HG02973 (cell line): Measurements from ENCODE around the gene VAMP3.
A peak's percentile ranks its signal among the peaks of the same experiment; 100 is the strongest.
"Not testable (repeated sequence)": the region's sequence is repeated elsewhere in the genome, so short reads cannot be mapped to it uniquely, and the experiment has no call there.

Experiments used
- ATAC-seq: cut with Tn5 transposase; IDR thresholded peaks from one replicate; pipeline ENCODE4 v1.9.1; 2021; ENCODE audit warnings: moderate library complexity; ENCODE audit not compliant: unreplicated experiment

Gene VAMP3

DNA sequence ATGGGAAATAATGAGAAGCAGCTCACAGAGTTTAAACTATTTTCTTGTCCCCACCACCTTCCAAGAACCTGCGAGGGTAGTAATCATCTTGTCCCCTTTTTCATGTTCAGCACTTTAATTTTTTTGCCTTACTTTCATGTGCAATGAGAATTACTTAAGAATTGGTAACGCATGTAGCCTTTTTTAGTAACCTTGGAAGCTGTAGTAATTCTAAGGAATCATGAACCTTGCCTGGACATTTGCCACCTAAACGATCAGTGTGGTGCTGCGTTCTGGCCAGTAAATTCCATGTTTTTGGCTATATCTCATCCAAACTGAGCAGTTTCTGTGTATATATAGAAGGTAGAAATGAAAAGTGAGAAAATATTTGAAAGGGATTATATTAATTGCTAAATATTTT, 3.9 kb upstream of the VAMP3 start:
- no peak for ATAC-seq

DNA sequence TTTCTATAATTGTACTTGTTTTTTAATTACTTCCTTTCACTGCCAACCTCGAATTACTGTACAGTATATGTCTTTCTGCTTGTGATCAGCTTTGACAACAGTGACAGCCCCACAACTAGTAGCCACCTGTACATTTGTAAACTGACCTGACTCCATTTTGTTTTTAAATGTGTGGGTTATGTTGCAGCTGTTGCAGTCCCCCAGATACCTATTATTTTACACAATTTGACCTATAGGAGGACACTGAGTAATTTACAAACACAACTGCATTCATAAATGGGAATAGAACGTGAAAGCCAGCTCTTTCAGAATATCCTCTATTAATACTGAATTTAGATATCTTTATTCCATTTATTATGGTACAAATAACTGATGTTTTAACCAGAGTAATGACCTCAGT, 2.5 kb upstream of the VAMP3 start:
- no peak for ATAC-seq

DNA sequence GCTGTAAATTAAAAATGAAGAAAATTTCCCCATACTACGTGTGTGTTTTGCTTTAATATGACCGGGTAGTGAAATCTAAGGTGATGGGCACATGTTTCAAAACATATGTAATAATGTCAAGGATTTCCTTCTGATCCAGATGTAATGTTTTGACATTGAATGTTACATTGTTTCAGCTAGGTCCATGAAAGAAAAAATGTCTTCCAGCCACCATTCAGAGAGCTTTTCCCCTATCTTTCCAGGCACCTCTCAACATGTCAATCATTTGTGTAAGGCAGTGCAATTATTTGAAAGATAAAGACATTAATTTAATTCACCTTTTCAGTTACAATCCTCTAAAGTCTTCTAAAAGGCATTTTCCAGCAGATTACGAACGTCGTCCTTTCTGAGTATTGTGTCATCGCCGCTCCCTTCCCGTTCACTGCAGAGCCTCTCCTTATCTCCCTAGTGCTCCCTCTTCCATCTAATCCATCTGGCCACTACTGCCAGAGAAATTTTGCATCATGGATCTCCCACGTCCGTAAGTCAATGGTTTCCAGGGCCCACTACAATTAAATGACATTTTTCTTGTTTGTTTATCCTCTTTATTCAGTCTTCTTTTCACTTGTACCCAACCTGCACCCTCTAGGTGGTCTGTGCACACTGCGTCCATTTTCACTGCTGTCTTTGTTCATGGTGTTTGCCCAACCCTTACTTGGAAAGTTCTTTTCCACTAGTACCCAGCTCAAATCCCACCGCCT, 1.3 kb upstream of the VAMP3 start:
- no peak for ATAC-seq

DNA sequence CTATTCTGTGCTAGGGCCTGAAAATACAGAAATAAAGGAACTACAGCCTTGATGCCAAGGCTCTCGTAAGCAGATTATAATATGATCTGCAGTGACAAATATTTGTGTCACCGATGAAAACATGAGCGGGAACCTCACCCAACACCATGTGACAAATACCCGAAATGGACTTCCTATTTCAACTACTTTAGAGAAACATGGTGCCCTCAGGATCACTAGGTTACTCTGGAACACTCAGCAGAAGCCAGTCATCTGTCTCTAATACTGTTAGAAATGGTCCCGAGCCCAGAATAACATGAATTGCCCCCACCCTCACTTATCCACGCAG, 463 bp upstream of the VAMP3 start:
- ATAC-seq = peak; percentile 12

DNA sequence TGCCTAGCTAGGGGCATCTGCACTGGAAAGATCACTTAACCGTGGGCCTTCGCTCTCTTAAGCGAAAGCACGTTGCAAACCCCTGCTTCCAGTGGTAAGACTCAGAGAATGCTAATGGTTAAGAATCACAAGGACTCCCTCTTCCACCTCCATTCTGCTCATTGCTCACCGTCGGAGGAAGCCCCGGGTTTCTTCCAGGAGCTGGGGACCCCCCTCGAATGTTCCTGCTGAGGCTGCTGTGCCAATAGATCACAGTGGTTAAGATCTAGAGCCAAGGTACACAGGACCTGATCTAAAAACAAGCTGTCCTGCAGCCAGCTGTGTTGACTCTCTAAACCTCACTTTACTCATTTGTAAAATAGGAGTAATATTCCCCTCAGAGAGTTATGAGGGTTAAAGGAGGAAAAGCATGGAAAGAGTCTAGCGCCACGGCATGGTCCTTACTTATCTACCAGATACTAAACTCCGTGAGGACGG, 765 bp downstream of the VAMP3 start:
- peak; percentile 8 for ATAC-seq

DNA sequence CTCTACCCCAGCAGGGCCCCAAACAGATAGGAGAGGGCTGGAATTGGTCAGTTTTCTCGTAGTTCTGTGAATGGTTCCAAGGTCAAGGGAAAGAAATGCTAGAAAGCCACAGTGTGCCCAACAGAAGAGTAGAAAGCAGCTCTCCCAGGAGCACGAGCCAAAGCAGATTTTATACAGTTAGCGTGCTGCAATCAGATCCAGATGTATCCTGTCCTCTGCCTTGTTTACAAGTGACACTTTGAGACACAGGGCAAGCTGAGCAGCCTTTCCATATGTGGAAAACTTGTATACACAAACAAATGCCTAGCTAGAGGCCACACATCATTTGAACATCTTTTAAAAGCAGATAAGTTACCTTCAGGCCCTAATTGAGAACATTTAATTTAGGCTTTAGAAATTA, 6.5 kb downstream of the VAMP3 start:
- no peak for ATAC-seq

DNA sequence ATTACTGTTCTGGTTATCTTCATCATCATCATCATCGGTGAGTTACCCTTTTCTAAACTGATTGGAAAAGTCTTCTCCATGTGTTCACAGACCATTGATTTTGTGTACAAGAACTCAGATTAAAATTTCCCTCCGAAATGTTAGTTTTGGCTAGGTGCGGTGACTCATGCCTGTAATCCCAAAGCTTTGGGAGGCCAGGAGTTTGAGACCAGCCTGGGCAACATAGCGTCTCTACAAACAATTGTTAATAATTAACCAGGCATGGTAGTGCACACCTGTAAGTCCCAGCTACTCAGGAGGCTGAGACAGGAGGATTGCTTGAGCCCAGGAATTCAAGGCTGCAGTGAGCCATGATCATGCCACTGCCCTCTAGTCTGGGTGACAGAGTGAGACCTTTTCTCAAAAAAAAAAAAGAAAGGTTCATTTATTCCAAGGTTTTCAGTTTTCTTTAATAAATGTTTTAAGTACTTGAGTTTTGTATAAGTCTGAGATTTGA, 7.1 kb downstream of the VAMP3 start:
- ATAC-seq = no peak

DNA sequence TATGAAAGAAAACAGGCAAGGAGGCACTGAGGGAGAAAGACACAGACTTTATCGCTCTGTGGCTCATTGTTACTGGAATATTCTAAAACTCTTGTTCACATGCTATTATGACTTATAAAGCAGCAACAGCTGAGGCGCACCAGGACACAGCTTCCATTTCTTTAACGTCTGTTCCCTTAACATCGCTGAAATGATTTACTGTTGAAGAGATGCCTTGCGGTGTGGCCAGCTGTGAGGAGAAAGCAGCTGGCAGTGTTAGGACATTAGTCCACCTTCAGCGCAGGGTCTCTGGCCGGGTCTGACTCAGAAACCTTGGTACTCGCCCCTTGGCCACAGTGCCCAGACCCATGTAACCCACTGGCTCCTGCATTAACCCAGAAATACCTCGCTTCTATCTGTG, 9.9 kb downstream of the VAMP3 start:
- no peak for ATAC-seq

DNA sequence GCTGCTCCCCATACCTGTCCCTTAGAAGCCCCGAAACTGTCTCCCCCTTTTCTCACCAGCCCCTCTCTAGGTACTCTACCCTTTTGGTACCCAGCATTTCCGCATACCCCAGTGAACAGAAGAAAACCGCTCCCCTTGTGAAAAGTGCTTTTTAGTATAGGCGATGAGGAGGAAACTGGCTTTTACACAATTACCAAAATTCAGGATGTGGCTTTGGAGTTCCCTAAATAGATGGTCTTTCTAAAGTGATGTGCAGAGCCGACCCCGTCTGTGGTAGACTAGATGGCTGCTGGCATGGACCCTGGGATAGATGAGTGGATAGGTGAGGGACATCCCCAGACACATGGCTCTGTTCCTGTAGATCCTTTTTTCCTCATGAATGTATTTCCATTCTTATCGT, 10.4 kb downstream of the VAMP3 start:
- ATAC-seq = no peak

DNA sequence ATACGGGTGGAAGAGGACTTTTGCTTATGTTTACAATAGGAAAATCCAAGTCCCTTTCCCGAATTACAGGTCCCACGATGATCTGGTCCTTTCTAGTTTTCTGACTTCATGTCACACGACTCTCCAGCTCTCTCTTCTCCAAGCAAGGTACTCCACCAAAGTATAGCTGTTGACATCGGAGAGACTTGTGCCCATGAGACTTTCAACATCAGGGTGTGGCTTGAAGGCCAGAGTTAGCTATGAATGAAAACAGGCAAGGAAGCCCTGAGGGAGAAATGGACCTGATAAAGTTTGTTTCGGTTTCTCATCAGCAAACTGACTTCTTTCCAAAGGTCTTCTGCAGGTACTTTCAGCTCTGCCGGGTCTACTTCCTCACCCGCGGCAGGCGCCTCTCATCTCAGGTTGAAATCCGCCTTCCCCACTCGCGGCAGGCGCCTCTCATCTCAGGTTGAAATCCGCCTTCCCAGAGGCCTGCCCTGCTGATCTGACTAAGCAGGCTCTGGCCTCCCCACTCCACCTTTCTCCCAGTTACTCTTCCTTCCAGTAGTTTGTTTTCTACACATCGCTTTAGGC, 10.9 kb downstream of the VAMP3 start:
- no peak for ATAC-seq

DNA sequence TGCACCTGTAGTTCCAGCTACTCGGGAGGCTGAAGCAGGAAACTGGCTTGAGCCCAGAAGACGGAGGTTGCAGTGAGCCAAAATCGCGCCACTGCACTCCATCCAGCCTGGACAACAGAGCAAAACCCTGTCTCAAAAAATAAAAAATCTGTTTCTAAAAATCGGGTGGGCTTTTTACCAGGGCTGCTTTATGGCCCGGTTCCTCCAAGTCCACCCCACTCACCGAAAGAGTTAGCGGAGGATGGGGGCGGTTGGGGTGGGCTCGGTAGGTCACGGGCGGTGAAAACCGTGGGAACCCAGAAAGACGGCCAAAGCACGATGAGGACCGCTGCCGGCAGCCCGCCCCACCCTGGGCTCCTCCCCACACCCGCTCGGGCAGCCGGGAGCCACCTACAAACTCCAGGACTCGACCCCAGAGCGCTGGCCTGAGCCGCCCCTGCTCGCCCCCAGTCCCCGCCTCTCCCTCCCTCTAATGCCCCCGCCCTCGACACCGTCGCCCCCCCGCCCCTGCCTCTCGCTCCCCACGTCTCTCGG, 12.1 kb downstream of the VAMP3 start:
- ATAC-seq = no peak

DNA sequence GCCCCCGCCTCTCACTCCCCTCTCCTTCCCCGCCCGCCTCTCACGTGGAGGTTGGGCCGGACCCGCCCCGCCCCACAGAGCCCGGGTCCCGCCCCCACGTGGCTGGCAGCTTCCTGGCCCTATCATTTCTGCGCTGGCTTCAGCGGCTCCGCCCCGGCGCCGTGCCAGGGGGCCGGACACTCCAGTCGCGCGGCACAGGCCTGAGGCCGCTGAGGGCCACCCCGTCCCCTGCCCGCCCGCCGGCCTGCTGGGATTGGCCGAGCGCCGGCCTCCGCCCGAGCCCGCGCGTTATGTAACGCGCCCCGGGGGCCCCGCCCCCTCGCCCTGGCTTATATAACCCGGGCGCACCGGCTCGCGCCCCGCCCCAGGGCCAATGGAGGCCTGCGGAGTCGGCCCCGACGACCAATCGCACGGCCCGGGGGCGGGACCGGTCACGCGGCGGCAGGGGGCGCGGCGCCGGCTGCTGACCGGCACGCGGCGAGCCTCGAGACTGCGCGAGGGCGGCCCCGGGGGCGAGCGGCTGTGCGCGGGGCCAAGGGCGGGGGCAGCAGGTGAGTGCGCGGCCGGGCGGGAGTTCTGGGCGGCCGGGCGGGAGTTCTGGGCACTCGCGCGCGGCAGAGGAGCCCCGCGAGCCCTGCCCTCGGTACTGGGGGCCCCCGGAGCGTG, 12.9 kb downstream of the VAMP3 start, which contains the start of gene PER3:
Gene PER3, plus strand, starts transcription at position 466 of the 666 bp plus-strand sequence. CDS start 587 bp downstream, outside the sequence.
- peak; percentile 86 for ATAC-seq

DNA sequence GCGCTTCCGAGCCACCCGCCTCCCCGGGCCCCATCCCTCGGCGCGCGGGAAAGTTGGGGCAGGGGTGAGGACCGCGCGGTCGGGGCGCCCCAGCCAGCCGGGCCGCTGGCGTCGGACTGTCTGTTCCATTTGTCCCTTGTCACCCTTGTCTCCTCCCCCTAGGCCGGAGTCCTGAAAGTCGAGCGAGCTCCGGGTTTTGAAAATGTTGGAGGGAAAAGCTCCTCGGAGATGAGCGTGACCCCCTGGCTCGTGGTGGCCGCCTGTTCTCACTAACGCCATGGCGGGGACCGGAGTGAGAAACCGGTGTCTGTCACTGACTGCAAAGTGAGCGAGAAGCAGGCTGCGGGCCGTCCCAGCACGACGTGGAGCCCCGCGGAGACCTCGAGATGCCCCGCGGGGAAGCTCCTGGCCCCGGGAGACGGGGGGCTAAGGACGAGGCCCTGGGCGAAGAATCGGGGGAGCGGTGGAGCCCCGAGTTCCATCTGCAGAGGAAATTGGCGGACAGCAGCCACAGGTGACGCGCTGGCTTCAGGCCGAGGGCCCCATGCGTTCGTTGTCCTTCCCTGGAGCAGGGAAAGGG, 13.5 kb downstream of the VAMP3 start:
- no peak for ATAC-seq

DNA sequence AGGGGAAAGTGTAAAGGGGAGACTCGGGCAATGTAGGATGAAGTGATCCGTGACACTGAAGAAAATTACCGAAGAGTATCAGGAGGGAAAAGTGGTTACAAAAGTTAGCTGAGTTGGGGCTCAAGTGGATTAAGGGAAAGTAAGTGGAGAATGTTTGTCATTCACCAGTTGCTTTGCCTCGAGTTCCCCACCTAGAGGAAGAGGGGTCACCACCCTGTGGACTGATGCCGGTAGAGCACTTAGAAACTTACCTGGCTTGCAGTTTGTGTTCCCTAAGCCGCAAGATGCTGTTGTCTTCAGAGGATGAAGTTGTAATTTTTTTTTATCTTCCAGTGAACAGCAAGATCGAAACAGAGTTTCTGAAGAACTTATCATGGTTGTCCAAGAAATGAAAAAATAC, 14.0 kb downstream of the VAMP3 start:
- ATAC-seq = no peak

DNA sequence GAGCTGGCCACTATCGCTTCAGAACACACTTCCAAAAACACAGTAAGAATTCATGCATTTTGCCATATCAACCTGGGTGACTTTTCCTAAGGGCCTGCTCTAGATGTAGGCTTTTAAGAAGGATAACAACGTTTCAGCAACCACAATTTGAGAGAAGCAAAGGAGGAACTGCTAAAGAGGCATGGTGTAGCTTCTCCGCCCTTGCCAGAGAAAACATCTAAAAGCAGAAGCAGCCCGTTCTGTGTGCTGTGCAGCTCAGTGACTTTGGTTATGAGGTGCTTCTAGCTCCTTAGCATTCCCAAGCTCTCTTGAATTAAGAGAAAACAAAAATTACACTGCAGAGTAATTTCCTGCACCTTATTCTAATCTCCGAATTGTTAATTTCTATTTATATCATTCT, 15.7 kb downstream of the VAMP3 start:
- no peak for ATAC-seq

DNA sequence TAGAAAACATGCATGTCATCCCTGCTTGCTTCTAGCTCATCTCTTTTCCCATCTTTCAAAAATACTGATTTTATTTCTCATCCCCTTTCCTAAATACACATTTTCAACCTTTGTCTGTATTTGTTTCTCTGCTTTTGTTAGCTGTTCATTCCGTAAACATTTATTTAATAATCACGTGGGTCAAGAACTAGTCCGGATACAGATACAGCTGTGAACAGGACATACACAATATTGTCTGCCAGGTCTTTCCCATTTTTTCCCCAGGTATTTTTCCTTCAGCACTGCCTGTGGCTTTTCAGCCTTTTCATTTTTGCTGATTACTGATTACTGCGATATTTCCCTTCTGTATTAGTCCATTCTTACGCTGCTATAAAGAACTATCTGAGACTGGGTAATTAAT, 18.7 kb downstream of the VAMP3 start:
- ATAC-seq = no peak

DNA sequence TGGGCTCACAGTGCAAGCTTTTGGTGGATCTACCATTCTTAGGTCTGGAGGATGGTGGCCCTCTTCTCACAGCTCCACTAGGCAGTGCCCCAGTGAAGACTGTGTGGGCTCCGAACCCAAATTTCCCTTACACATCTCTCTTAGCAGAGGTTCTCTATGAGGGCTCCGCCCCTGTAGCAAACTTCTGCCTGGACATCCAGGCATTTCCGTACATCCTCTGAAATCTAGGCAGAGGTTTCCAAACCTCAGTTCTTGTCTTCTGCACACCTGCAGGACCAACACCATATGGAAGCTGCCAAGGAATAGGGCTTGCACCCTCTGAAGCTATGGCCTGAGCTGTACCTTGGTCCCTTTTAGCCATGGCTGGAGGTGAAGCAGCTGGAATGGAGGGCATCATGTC, 19.9 kb downstream of the VAMP3 start:
- ATAC-seq = not testable (repeated sequence)

DNA sequence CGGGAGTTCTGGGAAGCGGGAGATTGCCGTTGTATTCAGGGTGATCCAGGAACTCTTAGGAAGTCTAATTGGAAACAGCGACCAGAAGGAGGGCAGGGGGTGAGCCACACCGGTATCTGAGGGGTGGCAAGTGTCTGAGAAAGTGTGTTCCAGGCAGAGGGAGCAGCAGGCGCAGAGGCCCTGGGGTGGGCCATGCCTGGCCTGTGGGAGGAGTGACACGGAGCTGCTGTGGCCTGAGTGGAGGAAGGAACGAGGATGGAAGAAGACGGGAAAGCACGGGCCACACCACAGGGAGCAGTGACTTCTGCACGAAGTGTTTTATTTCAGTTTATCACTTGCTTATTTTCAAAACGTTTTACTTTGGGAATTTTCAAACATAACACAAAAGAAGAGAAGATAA, 24.3 kb downstream of the VAMP3 start:
- ATAC-seq = no peak

DNA sequence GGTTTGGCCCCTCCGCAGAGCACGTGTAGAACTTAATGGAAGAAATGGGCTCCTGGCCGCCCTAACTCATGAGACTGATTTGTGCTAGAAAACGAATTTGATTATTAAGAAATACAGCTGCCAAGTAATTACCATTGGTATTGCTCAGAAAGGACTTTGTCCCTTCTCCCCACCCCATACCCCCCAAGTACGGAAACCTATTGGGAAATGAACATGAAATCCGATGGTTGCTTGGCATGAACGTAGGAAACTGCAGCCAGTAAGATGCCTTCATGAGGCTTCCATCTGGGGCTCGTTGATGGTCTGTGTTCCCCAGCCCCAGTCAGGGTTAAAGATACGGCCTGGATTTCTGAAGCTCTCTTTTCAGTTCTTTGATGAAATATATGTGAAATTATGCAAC, 34.4 kb downstream of the VAMP3 start:
- ATAC-seq = no peak

DNA sequence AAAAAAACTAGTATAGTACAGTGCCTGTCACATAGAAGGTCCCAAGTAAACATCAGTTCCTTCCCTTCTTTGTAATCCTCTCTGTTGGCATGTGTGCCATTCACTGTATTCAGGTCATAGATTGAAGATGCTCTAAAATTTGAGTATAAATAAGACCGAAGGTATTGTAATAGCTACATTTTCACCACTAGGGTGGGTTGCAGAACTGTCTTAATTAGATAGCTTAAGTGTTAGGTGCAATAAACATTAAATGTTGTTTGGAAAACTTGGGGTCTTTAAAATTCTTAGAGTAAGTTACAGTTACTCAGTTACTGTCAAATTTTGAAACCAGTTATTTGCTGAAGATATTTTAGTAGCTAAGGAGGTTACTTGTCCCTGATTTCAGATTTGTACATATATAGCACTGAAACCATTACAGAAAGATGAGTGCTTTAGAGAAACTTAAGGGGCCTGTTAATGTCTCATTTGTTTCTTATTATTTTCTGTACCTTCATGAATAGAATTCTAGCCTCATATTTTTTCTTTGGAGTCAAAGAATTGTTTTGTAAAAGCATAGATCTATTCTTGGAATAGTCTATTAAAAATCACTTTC, 37.3 kb downstream of the VAMP3 start:
- ATAC-seq = no peak

DNA sequence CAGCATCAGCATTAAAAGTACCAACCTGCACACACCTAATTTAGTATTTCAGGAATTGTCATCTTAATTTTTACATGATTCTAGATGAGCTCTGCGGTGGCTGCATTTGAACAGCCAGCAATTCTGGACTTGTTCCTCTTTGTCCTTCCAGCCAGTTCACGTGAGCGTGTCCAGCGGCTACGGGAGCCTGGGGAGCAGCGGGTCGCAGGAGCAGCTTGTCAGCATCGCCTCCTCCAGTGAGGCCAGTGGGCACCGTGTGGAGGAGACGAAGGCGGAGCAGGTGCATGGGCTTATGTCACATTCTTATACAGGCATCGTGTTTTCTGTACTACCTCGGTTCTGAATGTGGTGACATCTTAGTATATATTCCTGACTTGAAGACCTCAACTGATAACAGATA, 38.6 kb downstream of the VAMP3 start:
- ATAC-seq = no peak
